GM19468 (cell line): ENCODE results near the gene NMBR.
"Not testable (repeated sequence)": the region's sequence is repeated elsewhere in the genome, so short reads cannot be mapped to it uniquely, and the experiment has no call there.

Experiments
- ATAC-seq: cut with Tn5 transposase; IDR thresholded peaks from one replicate; pipeline ENCODE4 v1.9.1; 2021; ENCODE audit warnings: mild to moderate bottlenecking, moderate library complexity, moderate number of reproducible peaks; ENCODE audit not compliant: unreplicated experiment; ENCODE audit errors: extremely low read depth

Gene NMBR

GRCh38 chr6:142146828-142147662 is at the start of gene NMBR, which contains the start of gene VTA1:
Gene NMBR, minus strand, starts transcription at chr6:142147122. Its CDS starts 58,464 bp downstream, at chr6:142088658.
Gene VTA1, plus strand, starts transcription at chr6:142147263. Its CDS starts 25 bp downstream, at chr6:142147288.
- peak; percentile 100 for ATAC-seq

GRCh38 chr6:142195862-142196541 is 49.1 kb upstream of the NMBR start:
- no peak for ATAC-seq

GRCh38 chr6:142193621-142194020 is 46.7 kb upstream of the NMBR start:
- ATAC-seq: no peak

GRCh38 chr6:142192343-142192742 is 45.4 kb upstream of the NMBR start:
- ATAC-seq: no peak

- ATAC-seq: no peak
Observed at GRCh38 chr6:142189057-142189456, 42.1 kb upstream of the NMBR start.

GRCh38 chr6:142188341-142188740 is 41.4 kb upstream of the NMBR start:
- ATAC-seq: not testable (repeated sequence)

GRCh38 chr6:142187209-142187608 is 40.3 kb upstream of the NMBR start:
- ATAC-seq: no peak

- ATAC-seq: no peak
Observed at GRCh38 chr6:142185641-142186040, 38.7 kb upstream of the NMBR start.

- ATAC-seq: no peak
Observed at GRCh38 chr6:142184307-142184706, 37.4 kb upstream of the NMBR start.

GRCh38 chr6:142183351-142183750 is 36.4 kb upstream of the NMBR start:
- ATAC-seq: no peak

GRCh38 chr6:142182004-142182403 is 35.1 kb upstream of the NMBR start:
- no peak for ATAC-seq

GRCh38 chr6:142178129-142178528 is 31.2 kb upstream of the NMBR start:
- no peak for ATAC-seq

GRCh38 chr6:142174703-142175102 is 27.8 kb upstream of the NMBR start:
- no peak for ATAC-seq

- no peak for ATAC-seq
Observed at GRCh38 chr6:142173980-142174379, 27.1 kb upstream of the NMBR start.

- no peak for ATAC-seq
Observed at GRCh38 chr6:142172758-142173157, 25.8 kb upstream of the NMBR start.

- ATAC-seq: no peak
Observed at GRCh38 chr6:142171351-142171750, 24.4 kb upstream of the NMBR start.

- ATAC-seq: no peak
Observed at GRCh38 chr6:142167486-142167885, 20.6 kb upstream of the NMBR start.

GRCh38 chr6:142167071-142167470 is 20.1 kb upstream of the NMBR start:
- ATAC-seq: no peak

GRCh38 chr6:142165227-142165626 is 18.3 kb upstream of the NMBR start:
- no peak for ATAC-seq

- no peak for ATAC-seq
Observed at GRCh38 chr6:142162780-142163179, 15.9 kb upstream of the NMBR start.

GRCh38 chr6:142156758-142157068 is 9.8 kb upstream of the NMBR start:
- not testable (repeated sequence) for ATAC-seq
